ENCODE results near the gene RALGDS.

GRCh38 chr9:133105461-133105770 lies 15.6 kb downstream of the RALGDS start:
- TF ChIP-seq, protein P1, sequence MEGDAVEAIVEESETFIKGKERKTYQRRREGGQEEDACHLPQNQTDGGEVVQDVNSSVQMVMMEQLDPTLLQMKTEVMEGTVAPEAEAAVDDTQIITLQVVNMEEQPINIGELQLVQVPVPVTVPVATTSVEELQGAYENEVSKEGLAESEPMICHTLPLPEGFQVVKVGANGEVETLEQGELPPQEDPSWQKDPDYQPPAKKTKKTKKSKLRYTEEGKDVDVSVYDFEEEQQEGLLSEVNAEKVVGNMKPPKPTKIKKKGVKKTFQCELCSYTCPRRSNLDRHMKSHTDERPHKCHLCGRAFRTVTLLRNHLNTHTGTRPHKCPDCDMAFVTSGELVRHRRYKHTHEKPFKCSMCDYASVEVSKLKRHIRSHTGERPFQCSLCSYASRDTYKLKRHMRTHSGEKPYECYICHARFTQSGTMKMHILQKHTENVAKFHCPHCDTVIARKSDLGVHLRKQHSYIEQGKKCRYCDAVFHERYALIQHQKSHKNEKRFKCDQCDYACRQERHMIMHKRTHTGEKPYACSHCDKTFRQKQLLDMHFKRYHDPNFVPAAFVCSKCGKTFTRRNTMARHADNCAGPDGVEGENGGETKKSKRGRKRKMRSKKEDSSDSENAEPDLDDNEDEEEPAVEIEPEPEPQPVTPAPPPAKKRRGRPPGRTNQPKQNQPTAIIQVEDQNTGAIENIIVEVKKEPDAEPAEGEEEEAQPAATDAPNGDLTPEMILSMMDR (conservative IDR thresholded peaks at IDR 0.05; ENCODE audit: low read depth, low read length) = no peak
- TF ChIP-seq EZH2 (IDR thresholded peaks at IDR 0.05; ENCODE audit: borderline replicate concordance, low read depth, low read length, poor library complexity, severe bottlenecking) = no peak

Measured in A673 (cell line).